Thyroid gland (tissue), 4 donors: ENCODE data around the gene RDH12. TPM values are rescaled to one million over a fixed set of nuclear protein-coding genes. Genes with fewer than 3 reads are reported as not detected.

Source experiments
- DNase-seq, 2 donors: peaks; one replicate each; pipeline ENCODE4 v3.0.0-alpha.2; 2019
- H3K27ac ChIP-seq, 3 donors: fragments of 200-600 bp; sonication (generic); 1 replicate in 2 of 3; 2 replicates in 1 of 3; pipeline ENCODE4 v1.5.1; 2016 to 2019; ENCODE audit warnings: mild to moderate bottlenecking in 1 of 3, moderate library complexity in 1 of 3
- H3K27me3 ChIP-seq: fragments of 200-600 bp; sonication (generic); one replicate; pipeline ENCODE4 v1.5.1; 2019
- H3K36me3 ChIP-seq, 2 donors: fragments of 200-600 bp; sonication (generic); one replicate each; pipeline ENCODE4 v1.5.1; 2016 to 2019
- H3K4me1 ChIP-seq, 2 donors: fragments of 200-600 bp; sonication (generic); one replicate each; pipeline ENCODE4 v1.5.1; 2017 to 2019
- H3K4me3 ChIP-seq, 3 donors: fragments of 200-600 bp; sonication (generic); replicated peaks in 1 of 3; 1 replicate in 2 of 3; 2 replicates in 1 of 3; pipeline ENCODE4 v1.5.1; 2016; ENCODE audit warnings: mild to moderate bottlenecking in 1 of 3
- H3K9me3 ChIP-seq: fragments of 200-600 bp; sonication (generic); one replicate; pipeline ENCODE4 v1.5.1; 2017
- CTCF ChIP-seq, 6 experiments: fragments of 200-600 bp in 3 of 6; fragments of 450-650 bp in 3 of 6; sonication (generic) in 3 of 6; IDR thresholded peaks; one replicate each; pipeline ENCODE4 v1.5.1; 2016 to 2019; ENCODE audit warnings: antibody characterized with exemption in 6 of 6, mild to moderate bottlenecking in 2 of 6, inconsistent platforms in 1 of 6, moderate library complexity in 1 of 6
- POLR2A ChIP-seq, 2 donors: fragments of 450-650 bp; IDR thresholded peaks; one replicate each; pipeline ENCODE4 v1.6.1; 2017; ENCODE audit warnings: antibody characterized with exemption in 2 of 2, mild to moderate bottlenecking in 2 of 2, moderate library complexity in 1 of 2
- WGBS, 2 donors: methylation state at CpG; one replicate each; pipeline ENCODE4 v1.1.5; 2017; 5-methylcytosine and 5-hydroxymethylcytosine counted together
- intact Hi-C: fragments of 100-400 bp; cut with DNase I; formaldehyde crosslinking; loops from one replicate; pipeline ENCODE4 v1.15.1; 2023
- total RNA-seq, 4 donors: library from RNA; depleted of rRNA; stranded (reverse); fragments of >200 nt; gene quantifications; one replicate each; pipeline ENCODE4 v1.2.3, GENCODE V29; 2016

Gene RDH12
- total RNA-seq, 4 donors from 2014 or later, result 0.22 to 2.9 (median 0.92) TPM; not detected in 1

GRCh38 chr14:67733616-67734015, 31.9 kb downstream of the RDH12 start:
- Histone ChIP-seq H3K9me3 (no peaks in the 10 kb centered on the region), H3K4me3 (no peak overlapping the region), H3K36me3 (no peaks in the 10 kb centered on the region), H3K27me3 (no peaks in the 10 kb centered on the region), H3K4me1 (peaks cover 22 to 34% of the 10 kb centered on the region in 2 donors), H3K27ac (no peak overlapping the region)
- TF ChIP-seq CTCF (IDR thresholded peaks at IDR 0.05) (no peak), POLR2A (IDR thresholded peaks at IDR 0.05) (no peak)
- WGBS, 2 donors, result 31 to 37% methylated on average over 4 of the region's 4 CpGs
- intact Hi-C loops, result no loop called here
- DNase-seq, result peak; percentile 57 to 62

- Histone ChIP-seq H3K4me3 (no peak overlapping the region), H3K4me1 (peaks cover 16 to 23% of the 10 kb centered on the region in 2 donors), H3K9me3 (no peaks in the 10 kb centered on the region), H3K27me3 (no peaks in the 10 kb centered on the region), H3K36me3 (no peaks in the 10 kb centered on the region), H3K27ac (no peak overlapping the region)
- no peak for DNase-seq
- TF ChIP-seq POLR2A (IDR thresholded peaks at IDR 0.05) (no peak), CTCF (IDR thresholded peaks at IDR 0.05) (no peak)
- WGBS, 2 donors, result 70 to 71% methylated on average over 3 of the region's 3 CpGs
- intact Hi-C loops, result no loop called here
These were observed 33.0 kb downstream of the RDH12 start for GRCh38 chr14:67734675-67735074.

- Histone ChIP-seq H3K4me3 (no peak overlapping the region), H3K36me3 (no peaks in the 10 kb centered on the region), H3K9me3 (no peaks in the 10 kb centered on the region), H3K4me1 (peaks cover 11 to 18% of the 10 kb centered on the region in 2 donors), H3K27me3 (no peaks in the 10 kb centered on the region), H3K27ac (no peak overlapping the region)
- TF ChIP-seq CTCF (IDR thresholded peaks at IDR 0.05), result no peak
- TF ChIP-seq POLR2A (IDR thresholded peaks at IDR 0.05), result no peak
- intact Hi-C loops, result no loop called here
- no peak for DNase-seq
- 81 to 86% methylated on average over 10 of the region's 10 CpGs for WGBS, 2 donors
These were observed 33.9 kb downstream of the RDH12 start for GRCh38 chr14:67735336-67736147.

GRCh38 chr14:67736771-67737170, 35.1 kb downstream of the RDH12 start:
- DNase-seq, result no peak
- intact Hi-C loops, result no loop called here
- Histone ChIP-seq H3K36me3 (no peaks in the 10 kb centered on the region), H3K4me3 (no peak overlapping the region), H3K27ac (no peak overlapping the region), H3K27me3 (no peaks in the 10 kb centered on the region), H3K9me3 (no peaks in the 10 kb centered on the region), H3K4me1 (peaks cover 11 to 18% of the 10 kb centered on the region in 2 donors)
- WGBS, 2 donors, result 89 to 98% methylated on average over 4 of the region's 4 CpGs
- TF ChIP-seq CTCF (IDR thresholded peaks at IDR 0.05), result no peak
- TF ChIP-seq POLR2A (IDR thresholded peaks at IDR 0.05), result no peak

- intact Hi-C loops, result no loop called here
- H3K4me3 ChIP-seq, result no peak overlapping the region
- no peak overlapping the region for H3K27ac ChIP-seq
- no peaks in the 10 kb centered on the region for H3K36me3 ChIP-seq
- no peaks in the 10 kb centered on the region for H3K27me3 ChIP-seq
- DNase-seq, result peak; percentile 13 to 17
- H3K4me1 ChIP-seq, result peaks cover 3 to 7% of the 10 kb centered on the region in 2 donors
- TF ChIP-seq CTCF (IDR thresholded peaks at IDR 0.05) (no peak), POLR2A (IDR thresholded peaks at IDR 0.05) (no peak)
- WGBS, 2 donors, result 79 to 81% methylated on average over 12 of the region's 12 CpGs
- no peaks in the 10 kb centered on the region for H3K9me3 ChIP-seq
These were observed 37.2 kb downstream of the RDH12 start for GRCh38 chr14:67738740-67739504.
